DOHH2 (cell line): Measurements from ENCODE around the gene EML1.

Experiments
- EZH2phosphoT487 ChIP-seq: fragments of 200-600 bp; sonication (generic); IDR thresholded peaks from 2 replicates; pipeline ENCODE4 v1.6.1; 2017; ENCODE audit warnings: borderline replicate concordance, mild to moderate bottlenecking, antibody characterized with exemption, low read length, moderate library complexity, mixed read lengths
- TF ChIP-seq, protein P1 (sequence below): fragments of 200-600 bp; sonication (generic); IDR thresholded peaks from one replicate; pipeline ENCODE4 v1.5.1; 2014; ENCODE audit warnings: antibody characterized with exemption, mild to moderate bottlenecking, low read depth, low read length; ENCODE audit not compliant: poor library complexity, severe bottlenecking

DNA sequence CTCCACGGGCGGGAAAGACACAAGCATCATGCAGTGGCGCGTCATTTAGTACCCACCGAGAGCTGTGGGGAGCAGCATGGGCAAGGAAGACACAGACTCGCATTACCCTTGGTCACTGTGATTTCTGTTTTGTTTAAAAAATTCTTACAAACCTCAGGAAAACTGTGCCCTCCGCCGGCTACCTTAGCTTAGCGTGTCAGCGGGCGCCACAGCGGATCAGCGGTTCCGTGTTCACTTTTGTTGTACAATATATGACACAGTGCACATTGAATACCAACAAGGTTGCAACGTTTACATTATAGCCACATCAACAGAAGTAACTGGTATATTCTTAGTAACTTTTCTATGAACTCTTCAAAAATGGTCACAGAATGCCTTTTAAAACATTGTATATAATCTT lies 146.9 kb downstream of the EML1 start:
- TF ChIP-seq, protein P1, sequence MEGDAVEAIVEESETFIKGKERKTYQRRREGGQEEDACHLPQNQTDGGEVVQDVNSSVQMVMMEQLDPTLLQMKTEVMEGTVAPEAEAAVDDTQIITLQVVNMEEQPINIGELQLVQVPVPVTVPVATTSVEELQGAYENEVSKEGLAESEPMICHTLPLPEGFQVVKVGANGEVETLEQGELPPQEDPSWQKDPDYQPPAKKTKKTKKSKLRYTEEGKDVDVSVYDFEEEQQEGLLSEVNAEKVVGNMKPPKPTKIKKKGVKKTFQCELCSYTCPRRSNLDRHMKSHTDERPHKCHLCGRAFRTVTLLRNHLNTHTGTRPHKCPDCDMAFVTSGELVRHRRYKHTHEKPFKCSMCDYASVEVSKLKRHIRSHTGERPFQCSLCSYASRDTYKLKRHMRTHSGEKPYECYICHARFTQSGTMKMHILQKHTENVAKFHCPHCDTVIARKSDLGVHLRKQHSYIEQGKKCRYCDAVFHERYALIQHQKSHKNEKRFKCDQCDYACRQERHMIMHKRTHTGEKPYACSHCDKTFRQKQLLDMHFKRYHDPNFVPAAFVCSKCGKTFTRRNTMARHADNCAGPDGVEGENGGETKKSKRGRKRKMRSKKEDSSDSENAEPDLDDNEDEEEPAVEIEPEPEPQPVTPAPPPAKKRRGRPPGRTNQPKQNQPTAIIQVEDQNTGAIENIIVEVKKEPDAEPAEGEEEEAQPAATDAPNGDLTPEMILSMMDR = no peak
- TF ChIP-seq EZH2phosphoT487 = no peak
